ENCODE data around the gene MRAS.

MRAS gene

DNA sequence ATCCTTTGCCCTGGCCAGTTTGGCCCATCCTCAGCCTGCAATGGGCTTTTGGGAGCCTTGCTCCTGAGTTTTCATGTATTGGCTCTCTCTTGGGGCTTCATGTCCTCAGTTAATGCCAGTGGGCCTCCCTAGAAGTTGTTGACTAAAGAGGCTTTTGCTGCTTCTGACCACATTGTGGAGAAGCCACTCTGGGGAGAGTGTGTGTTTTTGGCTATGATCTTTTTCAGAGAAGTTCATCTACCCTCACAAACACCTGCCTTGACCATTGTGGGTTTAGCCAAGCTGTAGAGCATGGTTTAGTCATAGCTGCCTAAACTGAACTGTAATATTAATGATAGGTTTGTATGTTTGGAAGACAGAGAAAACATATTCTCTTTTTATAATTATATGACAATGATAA is 6.0 kb downstream of the MRAS start:
- no peak for TF ChIP-seq ZNF274 (IDR thresholded peaks at IDR 0.05; ENCODE audit: low read depth, low read length)

DNA sequence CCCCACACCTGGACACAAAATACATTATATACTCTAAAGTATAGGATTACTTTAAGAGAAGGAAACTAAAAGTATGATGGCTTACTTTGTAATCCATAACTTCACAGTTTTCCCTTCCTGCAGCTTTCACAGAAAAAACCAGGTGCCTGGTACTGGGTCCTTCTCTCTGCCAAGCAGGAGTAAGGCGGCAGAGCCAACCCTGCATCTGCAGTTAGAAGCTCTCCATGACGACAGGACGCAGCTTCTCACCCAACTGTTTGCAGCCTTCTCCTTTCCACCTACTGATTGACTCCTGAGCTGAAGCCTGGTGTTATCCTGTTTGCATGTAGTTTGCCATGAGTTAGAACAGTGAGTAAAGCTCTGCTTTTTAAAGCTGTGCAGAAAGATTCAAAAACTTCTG is 6.7 kb downstream of the MRAS start:
- no peak for TF ChIP-seq ZNF274 (IDR thresholded peaks at IDR 0.05; ENCODE audit: low read depth, low read length)
- no peak overlapping the region for H3K4me3 ChIP-seq (ENCODE audit: low read length)

More for the DNA sequence above, 6.0 kb downstream of the MRAS start:
- H3K4me3 ChIP-seq (ENCODE audit: low read length): no peak overlapping the region

DNA sequence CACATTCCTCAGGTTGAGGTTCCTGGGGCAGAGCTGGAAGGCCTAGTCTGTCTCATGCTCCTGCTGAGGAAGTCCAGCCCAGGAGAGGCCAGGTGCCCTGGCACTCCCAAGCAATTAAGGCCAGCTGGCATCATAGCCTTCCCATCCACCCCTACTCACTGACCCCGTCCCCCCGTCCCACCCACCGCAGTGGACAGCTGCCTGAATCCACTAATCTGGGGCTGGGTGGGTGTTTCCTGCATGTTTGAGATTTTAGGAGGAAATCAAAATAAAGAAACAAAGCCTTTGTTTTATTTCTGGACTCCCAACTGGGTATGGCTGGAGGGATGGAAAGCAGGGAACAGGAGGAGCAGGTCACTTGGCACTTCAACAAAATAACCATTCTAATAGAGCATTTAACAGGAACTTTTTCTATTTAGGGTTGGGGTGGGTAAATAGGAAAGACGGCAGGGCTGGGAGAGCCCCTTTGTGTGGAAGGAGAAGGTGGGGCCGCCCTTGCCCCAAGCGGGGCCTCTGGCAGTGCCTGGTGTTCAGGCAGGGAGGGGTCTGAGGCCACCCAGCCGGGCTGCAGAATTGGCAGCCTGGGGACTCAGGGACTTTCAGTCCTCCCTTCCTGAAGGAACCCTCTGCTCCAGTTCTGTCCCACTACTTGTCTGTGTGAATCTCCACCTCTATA is 8.5 kb downstream of the MRAS start:
- TF ChIP-seq ZNF274 (IDR thresholded peaks at IDR 0.05; ENCODE audit: low read depth, low read length): no peak
- H3K4me3 ChIP-seq (ENCODE audit: low read length): no peak overlapping the region

DNA sequence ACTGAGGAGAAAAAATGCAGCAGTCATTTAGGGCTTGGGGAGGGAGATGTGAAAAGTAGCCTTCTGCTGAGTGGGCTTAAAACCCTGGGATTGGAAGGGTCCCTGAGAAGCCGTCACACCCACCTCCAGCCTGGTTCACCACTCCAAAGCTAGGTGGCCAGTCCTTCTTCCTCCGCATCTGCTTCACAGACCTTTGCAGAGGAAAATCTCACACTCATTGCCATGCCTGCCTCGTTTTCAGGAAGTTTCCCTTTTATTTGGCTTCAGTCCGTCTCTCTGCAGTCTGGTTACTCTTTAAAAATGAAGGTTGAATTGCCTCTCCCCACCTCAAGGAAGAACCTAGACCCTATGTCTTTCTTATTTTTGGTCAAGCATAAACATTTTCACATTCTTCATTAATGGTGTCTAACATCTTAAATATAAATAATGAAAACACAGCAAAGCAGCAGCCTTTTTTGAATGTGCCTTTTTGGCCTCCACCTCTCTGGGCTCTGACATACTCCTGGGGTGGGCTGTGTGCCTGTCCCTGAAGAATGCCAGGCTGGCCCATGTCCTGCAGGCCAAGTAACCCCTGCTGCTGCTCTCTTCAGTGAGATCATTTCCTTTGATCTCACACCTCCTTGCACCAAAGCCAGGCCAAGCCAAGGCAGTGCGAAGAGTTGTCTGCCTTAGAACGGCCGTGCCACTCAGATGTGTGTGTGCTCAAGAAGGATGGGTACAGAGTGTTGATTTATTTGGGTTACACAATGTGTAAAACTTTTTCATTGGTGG is 11.0 kb downstream of the MRAS start:
- no peak overlapping the region for H3K4me3 ChIP-seq (ENCODE audit: low read length)
- TF ChIP-seq ZNF274 (IDR thresholded peaks at IDR 0.05; ENCODE audit: low read depth, low read length): no peak

DNA sequence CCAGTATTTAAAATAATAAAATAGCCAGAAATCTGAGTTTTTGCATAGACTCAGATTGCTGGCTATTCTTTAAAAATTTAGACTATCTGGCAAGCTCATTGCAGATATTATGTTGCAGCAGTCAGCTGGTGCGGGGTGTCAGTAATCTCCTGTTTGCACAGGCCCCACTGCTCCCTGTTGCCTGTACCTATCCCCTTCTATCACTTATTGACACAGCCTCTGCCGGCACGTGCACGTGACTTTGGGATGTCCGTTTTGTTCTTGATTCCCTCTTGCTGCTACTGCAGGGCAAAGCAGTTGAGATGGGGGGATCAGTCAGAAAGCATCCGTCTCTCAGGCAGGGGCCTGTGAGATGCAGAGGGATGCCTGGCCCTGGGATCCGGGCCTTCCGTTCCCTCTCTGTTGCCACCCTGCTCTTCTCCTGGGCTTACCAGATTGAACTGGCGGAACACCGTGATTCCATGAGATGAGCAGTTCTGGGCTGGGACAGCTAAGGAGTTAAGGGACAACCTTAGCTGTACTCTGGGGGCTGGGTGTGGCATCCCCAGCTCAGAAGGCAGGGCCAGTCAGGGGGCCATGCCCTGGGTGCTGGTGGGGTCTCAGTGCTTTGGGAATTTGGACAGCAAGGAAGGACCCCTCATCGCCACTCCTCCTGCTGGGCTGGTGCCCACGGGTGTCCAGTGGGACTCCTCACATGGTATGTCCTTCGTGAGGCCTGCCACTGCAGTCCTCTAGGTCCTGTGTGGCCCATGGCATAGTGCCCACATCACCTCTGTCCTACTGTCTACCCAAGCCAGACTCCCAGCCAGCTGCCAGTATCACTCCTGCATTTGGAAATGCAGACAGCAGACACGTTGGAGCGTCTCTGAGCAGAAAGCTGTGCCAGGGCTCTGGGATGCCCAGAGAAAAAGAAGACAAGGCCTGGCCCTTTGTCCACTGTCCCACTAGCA is 11.8 kb downstream of the MRAS start:
- no peak overlapping the region for H3K4me3 ChIP-seq (ENCODE audit: low read length)
- TF ChIP-seq ZNF274 (IDR thresholded peaks at IDR 0.05; ENCODE audit: low read depth, low read length): no peak

DNA sequence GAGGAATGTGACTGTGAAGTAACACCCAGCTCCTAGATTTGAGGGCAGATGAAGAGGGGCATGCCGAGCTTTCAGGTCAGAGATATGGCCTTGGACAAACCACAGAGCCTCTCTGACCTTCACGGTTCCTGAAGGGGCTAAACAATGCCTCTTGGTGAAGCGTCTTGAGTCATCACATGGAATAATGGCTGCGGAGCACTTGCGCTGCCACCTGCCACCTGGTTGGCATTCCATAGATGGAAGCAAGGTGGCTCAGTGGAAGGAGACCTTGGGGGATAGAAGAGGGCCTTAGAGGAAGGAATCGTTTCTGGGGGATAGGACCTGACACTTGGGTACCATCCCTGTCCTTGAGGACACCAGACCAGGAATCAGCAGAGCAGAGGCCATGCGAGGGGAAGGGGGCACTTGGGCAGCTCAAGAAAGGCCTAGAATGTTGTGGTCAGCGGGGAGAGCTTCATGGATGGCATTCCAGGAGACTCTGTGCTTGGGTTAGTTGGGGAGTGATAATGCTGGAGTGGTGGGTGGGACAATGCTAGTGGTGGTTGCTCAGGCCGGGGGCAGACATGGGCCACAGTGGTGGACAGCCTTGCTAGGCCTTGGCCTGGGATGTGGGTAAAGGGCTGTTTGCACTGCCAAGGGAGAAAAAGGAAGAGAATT is 12.6 kb downstream of the MRAS start:
- H3K4me3 ChIP-seq (ENCODE audit: low read length): no peak overlapping the region
- no peak for TF ChIP-seq ZNF274 (IDR thresholded peaks at IDR 0.05; ENCODE audit: low read depth, low read length)

DNA sequence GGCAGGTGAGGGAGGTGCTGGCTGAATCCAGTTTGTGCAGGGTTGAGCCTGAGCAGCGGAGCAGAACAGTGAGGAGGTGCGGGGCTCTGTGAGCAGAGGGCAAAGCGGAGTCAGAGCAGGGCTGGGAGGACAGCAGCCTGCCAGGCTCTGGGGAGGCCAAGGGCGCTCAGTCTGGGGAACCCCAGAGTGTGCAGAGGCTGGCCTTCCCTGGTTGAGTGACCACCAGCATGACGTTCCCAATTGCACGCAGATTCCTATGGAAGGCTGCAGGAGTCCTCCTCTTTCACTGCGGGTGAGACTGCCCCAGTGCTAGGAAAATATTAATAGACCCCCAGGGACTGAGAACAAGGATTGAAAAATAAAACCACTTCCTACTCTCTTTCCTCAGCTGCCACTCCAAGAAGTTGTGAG is 13.2 kb downstream of the MRAS start:
- no peak for TF ChIP-seq ZNF274 (IDR thresholded peaks at IDR 0.05; ENCODE audit: low read depth, low read length)
- H3K4me3 ChIP-seq (ENCODE audit: low read length): no peak overlapping the region

DNA sequence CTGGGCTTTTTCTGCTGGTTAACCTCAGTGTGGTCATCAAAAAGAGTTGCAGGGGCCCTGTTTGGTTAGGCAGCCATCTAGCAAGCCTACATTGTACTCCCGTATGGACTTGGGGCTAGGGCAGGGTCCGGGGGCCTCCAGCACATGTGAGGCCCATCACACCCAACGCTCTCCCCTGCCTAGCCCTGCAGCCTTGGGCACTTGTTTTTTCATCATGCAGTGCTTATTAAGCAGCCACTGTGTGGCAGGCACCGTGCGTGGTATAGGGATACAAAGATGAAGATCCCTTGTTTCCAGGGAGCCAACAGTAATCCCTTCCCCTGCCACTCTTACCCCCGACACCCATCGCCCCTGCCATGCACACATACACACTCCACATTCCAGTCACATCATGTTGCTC is 14.2 kb downstream of the MRAS start:
- no peak for TF ChIP-seq ZNF274 (IDR thresholded peaks at IDR 0.05; ENCODE audit: low read depth, low read length)
- H3K4me3 ChIP-seq (ENCODE audit: low read length): no peak overlapping the region

DNA sequence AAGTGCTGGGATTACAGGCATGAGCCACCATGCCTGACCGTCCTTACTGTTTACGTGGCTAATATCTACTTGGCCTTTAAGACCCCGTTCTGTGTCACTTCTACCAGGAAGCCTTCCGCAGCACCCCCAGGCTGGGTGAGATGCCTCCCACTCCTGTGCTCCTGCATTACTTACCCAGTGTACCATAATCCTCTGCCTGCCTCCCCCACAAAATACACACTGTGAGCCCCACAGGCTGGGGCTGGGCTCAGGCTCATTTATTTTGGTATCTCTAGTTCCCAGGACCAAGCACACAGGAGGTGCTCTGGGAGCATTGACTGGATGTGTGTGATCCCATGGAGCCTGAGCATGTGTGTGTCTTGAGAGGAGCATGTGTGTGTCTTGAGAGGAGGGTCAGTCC is 14.9 kb downstream of the MRAS start:
- TF ChIP-seq ZNF274 (IDR thresholded peaks at IDR 0.05; ENCODE audit: low read depth, low read length): no peak

DNA sequence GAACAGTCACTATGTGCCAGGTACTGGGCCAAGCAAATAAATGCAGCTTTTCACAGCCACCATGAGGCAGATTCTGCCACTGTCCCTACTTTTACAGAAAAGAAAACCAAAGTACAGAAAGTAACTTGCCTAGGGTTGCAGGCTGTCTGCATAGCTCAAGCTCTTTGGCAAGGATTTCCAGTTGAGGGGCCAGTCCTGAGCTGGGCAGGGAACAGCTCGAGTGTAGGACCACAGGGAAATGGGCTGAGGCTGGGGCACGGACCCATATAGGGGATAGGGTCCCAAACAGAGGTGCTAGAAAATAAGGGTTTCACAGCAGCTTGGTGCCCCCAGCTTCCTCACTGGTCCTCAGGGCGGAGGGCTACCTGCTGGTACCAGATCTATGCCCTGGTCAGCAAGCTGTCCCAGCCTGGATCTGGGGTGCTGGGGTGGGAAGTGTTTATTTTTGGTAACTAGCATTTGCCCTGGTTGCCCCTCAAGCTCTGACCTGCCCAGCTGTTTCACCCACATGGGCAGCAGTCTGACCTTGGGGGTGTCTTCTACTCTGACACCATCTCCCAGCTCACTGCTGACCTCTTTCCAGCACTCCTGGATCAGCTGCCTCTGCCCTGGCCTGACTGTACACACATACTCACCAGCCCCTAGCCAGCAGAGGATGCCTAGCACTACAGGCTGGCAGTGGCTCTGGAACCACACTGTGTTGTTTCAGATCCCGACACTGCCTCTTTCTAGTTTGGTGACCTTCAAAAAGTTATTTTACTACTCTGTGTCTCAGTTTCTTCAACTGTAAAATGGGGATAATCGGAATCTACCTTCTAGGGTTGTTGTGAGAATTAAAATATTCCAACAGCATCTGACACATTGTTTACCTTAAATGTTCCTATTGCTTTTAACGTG is 16.2 kb downstream of the MRAS start:
- no peak for TF ChIP-seq ZNF274 (IDR thresholded peaks at IDR 0.05; ENCODE audit: low read depth, low read length)
- no peak overlapping the region for H3K4me3 ChIP-seq (ENCODE audit: low read length)

More for the DNA sequence above, 14.9 kb downstream of the MRAS start:
- no peak overlapping the region for H3K4me3 ChIP-seq (ENCODE audit: low read length)

DNA sequence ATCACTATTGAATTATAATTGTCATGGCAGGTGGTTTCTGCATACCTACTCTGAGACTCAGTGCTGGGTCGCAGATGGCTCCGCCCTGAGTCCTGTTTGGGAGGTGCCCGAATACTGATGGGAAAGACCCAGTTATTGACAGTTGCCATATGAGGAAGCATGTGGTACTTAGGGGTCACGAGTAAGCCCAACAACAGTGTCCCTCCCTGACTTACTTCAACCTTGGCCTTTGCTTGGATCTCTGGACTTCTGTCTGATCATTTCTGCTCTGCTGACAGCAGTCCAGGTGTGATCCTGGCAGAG is 16.8 kb downstream of the MRAS start:
- no peak overlapping the region for H3K4me3 ChIP-seq (ENCODE audit: low read length)
- TF ChIP-seq ZNF274 (IDR thresholded peaks at IDR 0.05; ENCODE audit: low read depth, low read length): no peak

DNA sequence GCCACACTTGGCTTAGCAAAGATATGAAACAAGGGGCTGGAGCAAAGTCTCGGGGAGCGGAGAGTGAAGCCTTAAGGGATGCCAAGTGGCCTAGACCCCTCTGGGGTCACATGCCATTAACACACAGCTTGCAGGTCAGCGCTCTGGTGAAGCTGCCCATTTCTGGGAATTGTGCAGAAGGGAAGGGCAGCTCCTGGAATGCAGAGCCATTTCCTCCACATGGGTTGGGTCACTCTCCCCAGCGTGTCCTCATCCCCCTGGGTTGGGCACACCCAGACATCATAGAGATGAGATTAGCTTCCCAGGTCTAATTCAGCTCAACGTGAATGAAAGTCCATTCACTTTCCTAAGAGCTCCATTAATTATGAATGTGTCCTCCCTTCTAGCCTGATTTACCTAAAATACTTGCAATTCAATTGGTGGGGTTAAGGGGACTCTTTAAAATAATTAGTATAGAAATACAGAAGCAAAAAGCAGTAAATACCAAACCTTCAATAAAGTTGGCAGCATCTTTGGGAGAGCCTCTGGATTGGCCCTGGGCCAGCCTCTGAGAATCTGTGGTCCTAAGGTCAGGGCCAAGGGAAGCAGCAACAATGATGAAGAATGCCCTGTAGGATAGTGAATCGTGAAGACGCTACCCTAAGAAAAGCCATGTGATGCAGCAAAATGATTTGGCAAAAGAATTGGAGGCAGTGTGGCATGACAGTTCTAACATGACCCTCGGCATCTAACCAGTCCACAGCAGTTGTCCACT is 17.8 kb downstream of the MRAS start:
- H3K4me3 ChIP-seq (ENCODE audit: low read length): no peak overlapping the region
- TF ChIP-seq ZNF274 (IDR thresholded peaks at IDR 0.05; ENCODE audit: low read depth, low read length): no peak
